ENCODE results near the gene PHF20.
A peak's percentile ranks its signal among the peaks of the same experiment; 100 is the strongest.
"Not testable (repeated sequence)": the region's sequence is repeated elsewhere in the genome, so short reads cannot be mapped to it uniquely, and the experiment has no call there.

The PHF20 gene

DNA sequence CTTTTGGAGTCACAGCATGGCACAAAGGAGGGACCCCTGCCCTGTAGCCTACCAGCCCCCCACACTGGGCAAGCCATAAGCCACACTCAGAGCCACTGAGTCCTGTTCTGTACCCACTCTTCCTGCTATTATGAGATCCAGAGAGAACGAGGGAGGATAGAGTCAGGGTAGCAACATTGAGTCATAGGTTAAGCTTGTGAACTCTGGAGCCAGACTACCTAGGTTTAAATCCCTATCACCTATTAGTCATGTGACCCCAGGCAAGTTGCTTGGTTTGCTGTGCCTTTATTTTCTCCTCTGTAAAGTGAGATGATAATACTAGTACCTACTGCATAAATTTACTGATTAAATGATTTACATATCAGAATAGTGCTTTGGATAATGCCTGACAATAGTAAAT is 197.1 kb downstream of the PHF20 start:
- no peak for DNase-seq (ENCODE audit: low read depth in 1 of 2, low spot score in 1 of 2)

DNA sequence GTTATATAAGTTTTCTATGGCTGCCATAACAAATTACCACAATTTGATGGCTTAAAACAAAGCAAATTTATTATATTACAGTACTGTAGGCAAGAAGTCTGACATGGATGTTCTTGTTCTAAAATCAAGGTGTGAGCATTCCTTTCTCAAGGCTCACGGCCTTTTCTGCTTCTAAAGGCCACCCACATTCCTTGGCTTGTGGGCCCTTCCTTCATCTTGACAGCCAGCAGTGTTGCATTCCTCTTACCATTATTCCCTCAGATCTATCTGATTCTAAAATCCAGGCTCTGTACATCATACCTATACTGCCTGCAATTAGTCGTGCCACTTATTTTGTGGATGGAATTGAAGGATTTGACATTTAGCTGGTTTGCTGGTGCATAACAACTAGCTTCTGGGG is 200.2 kb downstream of the PHF20 start:
- DNase-seq (ENCODE audit: low read depth in 1 of 2, low spot score in 1 of 2) = no peak

DNA sequence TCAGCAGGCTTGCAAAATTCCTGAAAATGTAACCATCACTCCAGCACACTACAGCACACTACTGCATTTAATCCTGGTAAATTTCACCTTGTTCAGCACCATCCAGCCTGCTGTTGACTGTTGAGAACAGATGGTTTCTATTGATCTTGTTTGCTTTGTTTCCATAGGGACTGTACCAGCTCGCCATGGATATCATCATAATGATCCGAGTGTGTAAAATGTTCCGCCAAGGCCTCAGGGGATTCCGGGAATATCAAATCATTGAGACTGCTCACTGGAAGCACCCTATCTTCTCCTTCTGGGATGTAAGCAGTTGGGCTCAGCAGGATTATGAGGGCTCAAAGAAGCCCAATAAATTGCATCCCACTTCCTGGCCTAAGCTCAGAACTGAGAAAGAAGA is 200.6 kb downstream of the PHF20 start:
- DNase-seq (ENCODE audit: low read depth in 1 of 2, low spot score in 1 of 2) = no peak

DNA sequence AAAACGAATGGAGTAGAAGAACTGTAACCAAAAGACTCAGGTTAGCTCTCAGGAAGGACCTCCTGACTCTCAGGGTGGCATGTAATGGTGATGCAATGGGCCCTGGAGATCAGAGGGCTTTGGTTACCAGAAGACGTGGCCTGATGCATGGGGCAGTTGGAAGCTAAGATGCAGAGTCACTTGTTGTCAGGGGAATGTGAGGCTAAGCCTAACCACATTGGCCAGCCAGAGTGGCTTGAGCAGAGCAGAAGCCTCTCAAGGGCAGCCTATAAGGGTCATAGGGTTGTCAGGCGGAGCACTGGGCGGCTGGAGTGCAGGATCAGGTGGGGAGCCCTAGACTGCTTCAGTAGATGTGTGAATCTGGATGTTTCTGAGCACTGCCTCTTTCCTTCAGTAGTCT is 202.4 kb downstream of the PHF20 start:
- DNase-seq (ENCODE audit: low read depth in 1 of 2, low spot score in 1 of 2) = no peak

DNA sequence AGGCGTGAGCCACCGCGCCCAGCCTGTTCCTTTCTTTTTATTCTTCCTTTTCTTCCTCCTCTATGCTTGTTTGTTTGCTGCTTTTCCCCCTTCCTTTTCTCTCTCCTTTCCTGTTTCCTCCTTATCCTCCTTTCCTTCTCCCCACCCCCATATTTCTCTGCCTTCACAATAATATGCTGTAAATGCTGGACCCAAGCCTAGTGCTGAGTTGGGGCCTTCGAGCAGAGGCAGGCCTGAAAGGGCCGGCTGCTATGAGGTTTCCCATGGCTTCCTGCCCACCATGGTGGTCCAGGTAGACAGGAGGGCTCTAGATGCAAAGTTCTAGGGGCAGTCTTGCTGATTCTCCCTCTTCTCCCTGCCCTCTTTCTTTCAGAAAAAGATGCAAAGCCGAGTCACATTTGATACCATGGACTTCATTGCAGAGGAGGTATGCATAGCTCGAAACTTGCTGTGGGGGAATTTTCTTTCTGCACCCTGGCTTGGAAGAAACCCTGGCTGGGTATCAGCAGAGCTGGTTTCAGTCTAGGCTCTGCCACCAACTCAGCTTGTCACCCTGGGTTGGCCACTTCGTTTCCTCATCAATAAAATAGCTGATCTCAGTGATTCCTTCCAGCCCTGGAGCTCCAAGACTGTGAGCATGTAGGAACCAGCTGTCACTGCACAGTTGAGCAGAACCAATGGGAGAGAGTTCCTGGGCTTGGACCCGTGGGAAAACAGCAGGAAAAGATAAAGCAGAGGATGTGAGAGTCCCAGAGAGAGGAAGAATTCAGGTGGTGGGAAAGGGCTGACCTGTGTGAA is 204.0 kb downstream of the PHF20 start:
- DNase-seq (ENCODE audit: low read depth in 1 of 2, low spot score in 1 of 2) = no peak

DNA sequence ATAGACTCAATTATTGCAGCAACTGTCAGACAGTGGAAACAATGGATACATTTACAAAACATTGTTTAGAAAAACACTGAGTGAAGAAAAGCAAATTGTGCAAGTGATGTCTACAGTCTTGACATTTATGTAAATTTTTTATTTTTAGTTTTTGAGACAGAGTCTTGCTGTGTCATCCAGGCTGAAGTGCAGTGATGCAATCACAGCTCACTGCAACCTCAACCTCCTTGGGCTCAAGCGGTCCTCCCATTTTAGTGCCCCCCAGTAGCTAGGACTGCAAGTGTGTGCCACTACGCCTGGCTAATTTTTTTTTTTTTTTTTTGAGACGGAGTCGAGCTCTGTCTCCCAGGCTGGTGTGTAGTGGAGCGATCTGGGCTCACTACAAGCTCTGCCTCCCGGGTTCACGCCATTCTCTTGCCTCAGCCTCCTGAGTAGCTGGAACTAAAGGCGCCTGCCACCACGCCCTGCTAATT is 206.3 kb downstream of the PHF20 start:
- no peak for DNase-seq (ENCODE audit: low read depth in 1 of 2, low spot score in 1 of 2)

DNA sequence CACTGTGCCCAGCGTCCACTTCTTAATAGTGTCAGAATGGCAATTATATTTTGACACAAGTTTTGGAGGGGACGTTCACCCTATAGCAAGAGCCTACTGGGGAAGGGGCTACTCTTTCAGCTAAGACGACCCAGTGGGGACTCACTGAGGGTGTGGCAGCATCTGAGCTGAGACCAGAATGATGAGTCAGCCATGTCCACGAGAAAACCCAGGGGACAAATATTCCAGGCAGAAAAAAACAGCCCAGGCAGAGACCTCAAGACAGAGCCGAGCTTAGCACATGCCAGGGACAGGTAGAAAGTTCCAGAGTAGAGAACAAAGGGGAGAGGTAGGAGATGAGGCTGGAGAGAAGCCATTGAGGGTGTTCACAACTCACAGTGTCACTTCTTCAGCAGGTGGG is 207.7 kb downstream of the PHF20 start:
- DNase-seq (ENCODE audit: low read depth in 1 of 2, low spot score in 1 of 2) = no peak

DNA sequence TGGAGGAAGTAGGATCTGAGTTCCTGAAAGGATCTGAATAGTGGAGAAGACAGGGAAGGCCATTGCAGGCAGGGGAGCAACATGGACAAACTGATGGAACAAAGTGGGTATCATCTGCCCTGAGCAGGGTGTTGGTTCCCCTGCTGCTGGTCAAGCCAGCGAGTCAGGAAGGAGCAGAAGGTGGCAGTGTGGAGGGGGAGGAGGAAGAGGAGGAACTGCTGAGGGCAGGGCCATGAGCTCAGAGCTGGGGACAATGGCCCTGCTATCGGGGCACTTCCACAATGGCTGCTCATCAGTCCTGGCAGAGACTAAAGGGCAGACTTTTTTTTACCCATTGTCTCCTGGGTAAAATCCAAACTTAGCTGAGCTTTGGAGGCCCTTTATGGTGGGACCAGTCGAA is 210.2 kb downstream of the PHF20 start:
- no peak for DNase-seq (ENCODE audit: low read depth in 1 of 2, low spot score in 1 of 2)

DNA sequence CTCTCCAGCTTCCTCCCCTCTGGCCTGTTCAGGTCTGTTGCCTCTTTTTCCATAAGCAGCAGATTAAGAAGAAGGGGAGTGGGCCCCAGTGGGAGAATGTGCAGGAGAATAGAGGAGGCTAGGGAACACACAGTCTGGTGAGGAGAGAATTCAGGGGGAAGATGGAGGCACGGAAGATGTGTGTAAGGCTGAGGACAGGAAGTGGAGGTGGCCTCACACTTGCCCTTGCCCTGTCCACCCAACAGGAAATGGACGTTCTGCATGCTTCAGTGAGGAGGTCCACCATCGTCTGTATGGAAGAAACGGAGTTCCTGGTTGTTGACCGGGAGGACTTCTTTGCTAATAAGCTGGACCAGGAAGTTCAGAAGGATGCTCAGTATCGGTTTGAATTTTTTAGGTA is 212.6 kb downstream of the PHF20 start:
- no peak for DNase-seq (ENCODE audit: low read depth in 1 of 2, low spot score in 1 of 2)

DNA sequence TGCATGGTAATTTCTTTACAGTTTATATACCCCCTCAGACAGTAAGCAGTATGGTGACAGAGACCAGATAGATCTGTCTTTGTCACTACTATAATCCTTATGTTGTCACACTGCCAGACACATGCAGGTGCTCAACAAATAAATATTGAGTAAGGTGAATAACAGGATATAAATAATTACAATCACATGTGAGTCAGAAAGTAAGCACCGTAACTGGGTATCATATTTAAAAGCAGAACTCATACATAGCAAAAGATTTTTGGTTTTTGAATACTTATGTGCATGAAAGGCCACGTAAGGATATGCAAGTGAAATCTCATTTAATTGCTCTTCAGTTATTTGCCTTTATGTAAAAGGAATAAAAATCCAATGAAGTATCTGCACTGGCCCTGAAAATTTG is 214.0 kb downstream of the PHF20 start:
- DNase-seq (ENCODE audit: low read depth in 1 of 2, low spot score in 1 of 2) = no peak

DNA sequence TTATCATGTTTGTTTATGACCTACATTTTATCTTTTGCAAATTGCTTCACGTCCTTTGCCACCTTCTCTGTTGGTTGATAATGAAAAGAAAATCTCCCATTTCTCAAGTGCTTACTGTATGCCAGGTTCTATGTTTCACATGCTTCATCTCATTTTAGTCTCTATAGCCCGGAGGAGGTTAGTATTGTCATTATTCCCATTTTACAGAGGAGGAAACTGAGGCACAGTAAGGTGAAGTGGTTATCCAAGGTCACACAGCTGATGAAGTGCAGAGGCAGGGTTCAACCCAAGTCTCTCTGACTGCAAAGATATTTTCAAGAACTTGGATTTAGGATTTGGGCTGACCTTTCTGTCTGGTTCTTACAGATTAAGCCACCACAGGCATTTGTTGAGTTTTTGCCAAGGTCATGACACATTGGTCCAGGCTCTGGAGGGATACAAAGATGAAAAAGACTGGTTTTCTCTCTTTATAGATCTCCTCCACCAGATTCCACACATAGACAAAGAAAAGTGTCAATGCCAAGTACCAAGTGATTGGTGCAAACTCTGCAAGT is 217.2 kb downstream of the PHF20 start:
- DNase-seq (ENCODE audit: low read depth in 1 of 2, low spot score in 1 of 2) = no peak

DNA sequence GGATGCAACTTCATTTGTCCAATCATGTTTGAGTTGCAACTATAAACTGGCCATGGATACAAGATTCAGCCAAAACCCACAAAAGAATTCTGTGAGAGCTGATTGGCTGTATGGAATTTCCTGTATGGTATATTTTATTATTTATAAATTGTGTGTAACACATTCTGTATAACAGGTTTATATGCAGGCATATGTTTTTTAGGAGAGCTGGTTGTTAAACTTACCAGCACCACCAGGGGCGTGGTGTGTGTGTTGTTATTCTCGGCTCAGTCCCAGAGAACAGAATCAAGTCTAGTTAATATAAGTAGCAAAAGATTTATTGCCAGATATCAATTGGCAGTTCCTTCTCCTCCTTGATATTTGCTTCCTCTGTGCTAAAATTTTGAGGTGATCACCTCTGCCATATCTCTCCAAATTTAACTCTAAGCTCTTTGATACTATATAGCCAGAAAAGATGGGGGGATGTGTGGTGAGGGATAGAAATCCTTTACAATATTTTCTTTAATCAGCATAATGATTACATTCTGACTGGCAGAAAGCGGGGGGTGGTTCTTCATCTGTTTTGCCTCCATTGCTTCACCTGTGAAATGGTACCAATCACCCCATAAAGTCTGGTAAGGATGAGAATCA is 219.4 kb downstream of the PHF20 start:
- DNase-seq (ENCODE audit: low read depth in 1 of 2, low spot score in 1 of 2) = no peak

DNA sequence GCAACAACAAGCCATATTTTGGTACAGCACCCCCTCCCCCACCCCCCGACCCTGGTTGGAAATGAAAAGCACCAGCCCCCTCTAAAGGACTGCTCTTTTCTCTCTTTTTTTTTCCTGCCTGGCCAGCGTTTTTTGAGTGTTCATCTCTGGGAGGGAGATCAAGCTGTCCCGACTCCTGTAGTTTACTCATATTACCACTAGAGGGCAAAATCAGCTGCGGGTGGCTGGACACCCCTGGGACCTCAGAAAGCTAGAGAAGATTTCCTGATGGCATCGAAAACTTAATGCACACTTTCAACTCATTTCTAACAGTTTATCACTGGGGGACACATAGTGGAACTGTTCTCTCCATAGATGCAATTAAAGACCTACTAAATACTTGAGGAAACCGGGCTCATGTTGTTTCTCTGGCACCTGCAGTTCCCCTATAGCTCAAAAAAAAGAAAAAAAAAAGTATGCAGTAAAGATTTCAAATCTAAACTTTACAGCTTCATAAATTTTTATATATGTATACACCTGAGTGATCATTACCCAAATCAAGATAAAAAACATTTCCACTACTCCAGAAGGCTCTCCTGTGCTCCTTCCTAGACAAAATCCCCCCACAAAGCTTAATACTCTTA is 221.0 kb downstream of the PHF20 start:
- no peak for DNase-seq (ENCODE audit: low read depth in 1 of 2, low spot score in 1 of 2)

DNA sequence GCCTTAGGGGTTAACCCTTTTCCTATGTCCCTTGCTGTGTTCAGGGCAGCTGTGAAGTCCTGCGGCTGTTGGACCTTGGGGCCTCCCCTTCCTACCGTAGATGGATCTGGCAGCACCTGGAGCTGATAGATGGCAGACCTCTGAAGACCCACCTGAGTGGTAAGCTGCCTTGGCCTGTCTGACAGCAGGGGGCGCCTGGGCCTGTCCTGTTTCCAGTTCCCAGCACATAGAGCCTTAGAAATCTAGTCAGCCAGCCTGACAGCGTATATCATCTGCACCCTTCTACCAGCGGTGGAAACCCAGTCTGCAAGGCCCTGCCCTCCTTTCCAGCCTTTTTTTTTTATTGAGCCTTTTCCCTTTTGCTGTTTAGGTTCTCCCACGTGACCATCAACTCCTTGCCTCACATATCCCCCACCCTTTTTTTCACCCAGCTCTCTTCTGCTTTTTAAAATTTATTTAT is 223.2 kb downstream of the PHF20 start:
- peak; percentile 64 to 76 for DNase-seq (ENCODE audit: low read depth in 1 of 2, low spot score in 1 of 2)

DNA sequence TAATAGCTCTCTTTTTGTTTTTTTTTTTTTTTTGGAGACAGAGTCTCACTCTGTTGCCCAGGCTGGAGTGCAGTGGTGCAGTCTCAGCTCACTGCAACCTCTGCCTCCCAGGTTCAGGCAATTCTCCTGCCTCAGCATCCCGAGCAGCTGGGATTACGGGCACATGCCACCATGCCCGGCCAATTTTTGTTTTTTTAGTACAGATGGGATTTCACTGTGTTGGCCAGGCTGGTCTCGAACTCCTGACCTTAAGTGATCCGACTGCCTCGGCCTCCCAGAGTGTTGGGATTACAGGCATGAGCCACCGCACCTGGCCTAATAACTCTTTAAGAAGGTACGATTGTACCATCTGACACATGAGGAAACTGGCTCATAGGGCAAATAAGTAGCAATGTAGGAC is 224.7 kb downstream of the PHF20 start:
- not testable (repeated sequence) for DNase-seq (ENCODE audit: low read depth in 1 of 2, low spot score in 1 of 2)

Data from activated T-helper 1 cell treated with anti-CD3 and anti-CD28 coated beads, Interleukin-2, amount 50 U/mL, for 16 hours (primary cell).